Bronchial epithelial cell (primary cell): Measurements from ENCODE around the gene VSIG10L2. TPM values are rescaled to one million over a fixed set of nuclear protein-coding genes. Genes with fewer than 3 reads are reported as not detected.

Experiments used
- DNase-seq: peaks from one replicate; pipeline ENCODE4 v3.0.0-alpha.2; 2010; ENCODE audit warnings: low read depth
- FAIRE-seq: peaks from 2 replicates; lab custom pipeline; 2011; peaks lifted over from hg19 to GRCh38; lab: Jason Lieb, UNC
- H3K27me3 ChIP-seq: 2 replicates; pipeline ENCODE4 v1.5.1; 2011; ENCODE audit warnings: low read length; ENCODE audit not compliant: control insufficient read depth, insufficient read depth
- H3K36me3 ChIP-seq: 2 replicates; pipeline ENCODE4 v1.5.1; 2011; ENCODE audit warnings: low read length; ENCODE audit not compliant: control insufficient read depth, insufficient read depth
- H3K4me3 ChIP-seq: 2 replicates; pipeline ENCODE4 v1.5.1; 2011; ENCODE audit warnings: mild to moderate bottlenecking, low read depth, low read length, control low read depth
- total RNA-seq: library from RNA; depleted of rRNA; stranded (reverse); fragments of >200 nt; gene quantifications from 2 replicates; pipeline ENCODE4 v1.2.1, GENCODE V29; 2014
- TF ChIP-seq, protein P1 (sequence below): IDR thresholded peaks from 2 replicates; pipeline ENCODE4 v1.5.1; 2011; ENCODE audit warnings: mild to moderate bottlenecking, moderate library complexity, low read length, control low read depth, inconsistent platforms; ENCODE audit not compliant: insufficient read depth, severe bottlenecking

The VSIG10L2 gene
- total RNA-seq, 1 donor from 2014 or later = not detected

DNA sequence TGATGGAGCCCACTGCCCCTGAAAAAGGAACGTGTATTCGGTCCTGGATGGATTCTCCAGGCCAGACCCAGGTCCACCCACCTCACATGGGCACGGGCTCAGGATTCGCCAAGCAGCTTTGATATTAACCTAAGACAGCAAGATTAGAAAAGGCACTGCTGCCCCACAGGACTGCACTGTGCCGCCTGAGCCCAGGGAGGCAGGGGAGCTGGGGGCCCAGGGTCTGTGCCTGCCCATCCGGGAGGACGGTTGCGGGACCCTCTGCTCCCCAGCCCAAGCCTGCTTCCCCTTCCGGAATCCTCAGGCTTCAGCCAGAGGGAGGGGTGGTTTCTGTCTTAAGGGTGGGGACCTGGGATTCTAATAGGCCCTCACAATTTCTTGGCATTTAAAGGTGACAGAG is 13.5 kb upstream of the VSIG10L2 start:
- no peak overlapping the region for H3K4me3 ChIP-seq
- H3K36me3 ChIP-seq = no peaks in the 10 kb centered on the region
- H3K27me3 ChIP-seq = no peaks in the 10 kb centered on the region
- DNase-seq (no peak), FAIRE-seq (no peak)
- TF ChIP-seq, protein P1, sequence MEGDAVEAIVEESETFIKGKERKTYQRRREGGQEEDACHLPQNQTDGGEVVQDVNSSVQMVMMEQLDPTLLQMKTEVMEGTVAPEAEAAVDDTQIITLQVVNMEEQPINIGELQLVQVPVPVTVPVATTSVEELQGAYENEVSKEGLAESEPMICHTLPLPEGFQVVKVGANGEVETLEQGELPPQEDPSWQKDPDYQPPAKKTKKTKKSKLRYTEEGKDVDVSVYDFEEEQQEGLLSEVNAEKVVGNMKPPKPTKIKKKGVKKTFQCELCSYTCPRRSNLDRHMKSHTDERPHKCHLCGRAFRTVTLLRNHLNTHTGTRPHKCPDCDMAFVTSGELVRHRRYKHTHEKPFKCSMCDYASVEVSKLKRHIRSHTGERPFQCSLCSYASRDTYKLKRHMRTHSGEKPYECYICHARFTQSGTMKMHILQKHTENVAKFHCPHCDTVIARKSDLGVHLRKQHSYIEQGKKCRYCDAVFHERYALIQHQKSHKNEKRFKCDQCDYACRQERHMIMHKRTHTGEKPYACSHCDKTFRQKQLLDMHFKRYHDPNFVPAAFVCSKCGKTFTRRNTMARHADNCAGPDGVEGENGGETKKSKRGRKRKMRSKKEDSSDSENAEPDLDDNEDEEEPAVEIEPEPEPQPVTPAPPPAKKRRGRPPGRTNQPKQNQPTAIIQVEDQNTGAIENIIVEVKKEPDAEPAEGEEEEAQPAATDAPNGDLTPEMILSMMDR = no peak

DNA sequence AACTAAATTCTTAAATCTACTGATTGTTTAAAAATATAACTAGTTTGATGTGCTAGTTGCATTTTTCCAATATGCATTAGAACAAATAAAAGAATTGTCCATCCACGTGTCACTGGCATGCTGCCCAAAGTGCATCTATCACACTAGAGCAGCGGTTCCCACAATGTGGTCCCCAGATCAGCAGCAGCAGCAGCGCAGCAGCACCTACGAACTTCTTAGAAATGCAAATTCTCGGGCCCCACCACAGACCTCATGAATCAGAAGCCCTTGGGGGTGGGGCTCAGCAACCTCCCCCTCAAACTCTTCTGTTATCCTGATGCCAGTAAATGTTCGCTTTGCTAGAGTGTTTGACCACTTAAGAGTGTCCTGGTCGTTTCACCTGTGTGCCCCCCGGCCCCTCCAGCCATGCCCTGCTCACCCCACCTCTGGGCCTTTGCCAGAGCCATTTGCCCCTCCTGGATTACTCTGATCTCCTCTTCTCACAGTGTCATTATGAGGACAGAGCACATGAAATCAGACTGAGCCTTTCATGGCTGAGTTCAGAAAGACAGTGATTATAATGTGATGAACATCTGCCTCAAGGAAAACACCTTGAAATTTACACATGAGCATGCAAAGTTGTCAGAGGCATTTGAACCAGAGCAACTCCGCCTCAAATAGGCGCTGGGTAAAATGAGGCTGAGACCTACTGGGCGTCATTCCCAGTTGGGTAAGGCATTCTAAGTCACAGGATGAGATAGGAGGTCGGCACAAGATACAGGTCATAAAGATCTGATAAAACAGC is 12.6 kb upstream of the VSIG10L2 start:
- TF ChIP-seq, protein P1 = no peak
- Histone ChIP-seq H3K36me3 (no peaks in the 10 kb centered on the region), H3K4me3 (no peak overlapping the region), H3K27me3 (no peaks in the 10 kb centered on the region)
- no peak for DNase-seq
- FAIRE-seq = no peak

DNA sequence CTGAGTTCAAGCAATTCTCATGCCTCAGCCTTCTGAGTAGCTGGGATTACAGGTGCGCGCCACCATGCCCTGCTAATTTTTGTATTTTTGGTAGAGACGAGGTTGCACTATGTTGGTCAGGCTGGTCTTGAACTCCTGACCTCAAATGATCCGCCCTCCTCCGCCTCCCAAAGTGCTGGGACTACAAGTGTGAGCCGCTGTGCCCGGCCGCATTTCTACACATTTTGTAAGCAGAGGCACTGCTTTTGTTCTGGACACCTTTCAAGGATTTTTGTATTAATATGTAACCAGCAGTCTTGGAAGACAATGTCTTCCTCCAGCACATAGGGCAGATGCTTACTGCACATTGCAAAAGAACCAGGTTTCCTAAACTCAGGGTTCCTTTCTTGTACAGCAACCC is 11.4 kb upstream of the VSIG10L2 start:
- Histone ChIP-seq H3K27me3 (no peaks in the 10 kb centered on the region), H3K4me3 (no peak overlapping the region), H3K36me3 (no peaks in the 10 kb centered on the region)
- TF ChIP-seq, protein P1 = no peak
- FAIRE-seq = no peak
- no peak for DNase-seq

DNA sequence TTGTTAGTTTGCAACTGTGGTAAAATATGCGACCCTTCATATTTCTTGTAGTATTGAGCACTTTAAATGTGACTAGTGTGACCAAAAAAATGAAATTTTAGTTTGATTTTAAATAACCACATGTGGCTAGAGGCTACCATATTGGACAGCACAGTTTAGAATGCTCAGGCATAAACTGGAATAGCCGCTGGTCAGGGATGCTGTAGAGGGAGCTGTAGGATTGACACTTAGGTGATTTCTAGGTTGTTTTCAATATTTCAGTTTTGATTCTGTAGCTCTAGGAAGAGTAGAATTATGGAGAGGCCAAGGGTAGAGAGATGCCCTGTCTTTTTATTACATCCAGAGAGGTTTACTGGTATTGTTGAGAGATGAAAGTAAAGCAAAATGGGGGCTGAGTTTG is 10.8 kb upstream of the VSIG10L2 start:
- no peak for DNase-seq
- TF ChIP-seq, protein P1 = no peak
- H3K4me3 ChIP-seq = no peak overlapping the region
- H3K27me3 ChIP-seq = no peaks in the 10 kb centered on the region
- no peak for FAIRE-seq
- H3K36me3 ChIP-seq = no peaks in the 10 kb centered on the region

DNA sequence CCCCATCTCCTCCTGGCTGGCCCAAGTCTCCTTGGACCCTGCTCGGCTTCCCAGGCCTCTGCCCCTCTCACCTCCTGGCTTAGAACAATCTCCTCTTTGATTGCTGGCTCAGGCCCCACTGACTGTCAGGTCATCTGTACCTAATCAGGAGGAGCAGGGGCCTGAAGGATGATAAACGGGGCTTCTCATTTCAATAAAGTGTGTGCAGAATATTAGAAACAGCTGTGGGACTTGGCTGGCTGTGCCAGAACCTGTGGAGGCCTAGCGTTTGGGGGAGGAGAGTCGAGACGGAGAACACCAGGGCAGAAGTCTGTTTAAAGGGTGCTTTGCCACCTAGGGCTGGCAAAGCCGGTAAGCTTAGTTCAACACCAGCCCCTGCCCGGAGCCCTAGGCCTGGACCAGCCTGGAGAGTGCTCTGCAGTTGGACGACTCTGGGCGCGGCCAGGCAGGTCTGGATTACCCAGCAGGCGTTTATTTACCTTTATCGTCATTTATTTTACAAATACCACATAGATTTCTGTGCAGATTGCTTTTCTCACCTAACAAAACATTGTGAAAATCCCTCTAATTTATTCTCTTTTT is 10.1 kb upstream of the VSIG10L2 start:
- FAIRE-seq (no peak), DNase-seq (no peak)
- H3K4me3 ChIP-seq = no peak overlapping the region
- H3K27me3 ChIP-seq = no peaks in the 10 kb centered on the region
- H3K36me3 ChIP-seq = no peaks in the 10 kb centered on the region
- TF ChIP-seq, protein P1 = no peak
